ENCODE results near the gene SLC44A1. TPM values are rescaled to one million over a fixed set of nuclear protein-coding genes. Genes with fewer than 3 reads are reported as not detected.

Gene SLC44A1
- total and polyA plus RNA-seq, 2 of the 13 experiments (the other 11 are each of a cell fraction or from before 2014, with no cell fraction given) = 21.4 to 40.8 TPM

DNA sequence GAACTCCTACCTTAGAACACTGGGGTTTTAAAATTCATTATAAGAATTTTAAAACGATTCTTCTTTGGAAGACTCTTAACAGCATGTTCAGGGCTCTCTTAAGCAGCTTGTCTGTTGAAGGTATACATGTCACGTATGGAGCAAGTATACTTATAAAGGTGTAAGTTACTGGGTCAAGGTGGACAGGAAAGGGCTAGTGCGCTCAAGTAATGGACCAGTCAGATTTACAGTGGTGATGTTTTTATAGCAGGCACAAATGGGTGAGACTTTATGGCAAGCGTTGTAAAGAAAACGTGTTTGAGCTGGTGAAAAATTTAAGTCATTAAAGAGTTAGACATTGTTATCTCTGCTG, 7.9 kb downstream of the SLC44A1 start (continued):
- TF ChIP-seq, protein P1, sequence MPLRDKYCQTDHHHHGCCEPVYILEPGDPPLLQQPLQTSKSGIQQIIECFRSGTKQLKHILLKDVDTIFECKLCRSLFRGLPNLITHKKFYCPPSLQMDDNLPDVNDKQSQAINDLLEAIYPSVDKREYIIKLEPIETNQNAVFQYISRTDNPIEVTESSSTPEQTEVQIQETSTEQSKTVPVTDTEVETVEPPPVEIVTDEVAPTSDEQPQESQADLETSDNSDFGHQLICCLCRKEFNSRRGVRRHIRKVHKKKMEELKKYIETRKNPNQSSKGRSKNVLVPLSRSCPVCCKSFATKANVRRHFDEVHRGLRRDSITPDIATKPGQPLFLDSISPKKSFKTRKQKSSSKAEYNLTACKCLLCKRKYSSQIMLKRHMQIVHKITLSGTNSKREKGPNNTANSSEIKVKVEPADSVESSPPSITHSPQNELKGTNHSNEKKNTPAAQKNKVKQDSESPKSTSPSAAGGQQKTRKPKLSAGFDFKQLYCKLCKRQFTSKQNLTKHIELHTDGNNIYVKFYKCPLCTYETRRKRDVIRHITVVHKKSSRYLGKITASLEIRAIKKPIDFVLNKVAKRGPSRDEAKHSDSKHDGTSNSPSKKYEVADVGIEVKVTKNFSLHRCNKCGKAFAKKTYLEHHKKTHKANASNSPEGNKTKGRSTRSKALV (CRISPR knock-in tag; IDR thresholded peaks at IDR 0.05) = no peak
- TF ChIP-seq, protein P2, sequence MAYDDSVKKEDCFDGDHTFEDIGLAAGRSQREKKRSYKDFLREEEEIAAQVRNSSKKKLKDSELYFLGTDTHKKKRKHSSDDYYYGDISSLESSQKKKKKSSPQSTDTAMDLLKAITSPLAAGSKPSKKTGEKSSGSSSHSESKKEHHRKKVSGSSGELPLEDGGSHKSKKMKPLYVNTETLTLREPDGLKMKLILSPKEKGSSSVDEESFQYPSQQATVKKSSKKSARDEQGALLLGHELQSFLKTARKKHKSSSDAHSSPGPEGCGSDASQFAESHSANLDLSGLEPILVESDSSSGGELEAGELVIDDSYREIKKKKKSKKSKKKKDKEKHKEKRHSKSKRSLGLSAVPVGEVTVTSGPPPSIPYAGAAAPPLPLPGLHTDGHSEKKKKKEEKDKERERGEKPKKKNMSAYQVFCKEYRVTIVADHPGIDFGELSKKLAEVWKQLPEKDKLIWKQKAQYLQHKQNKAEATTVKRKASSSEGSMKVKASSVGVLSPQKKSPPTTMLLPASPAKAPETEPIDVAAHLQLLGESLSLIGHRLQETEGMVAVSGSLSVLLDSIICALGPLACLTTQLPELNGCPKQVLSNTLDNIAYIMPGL (CRISPR knock-in tag; IDR thresholded peaks at IDR 0.05; ENCODE audit: borderline replicate concordance in 1 of 2, low read depth in 1 of 2) = 0 out of 4 replicates have a peak, but pooled peaks of 1 of the 2 experiments have one; percentile 5
- TF ChIP-seq SAP130 (CRISPR knock-in tag; IDR thresholded peaks at IDR 0.05; ENCODE audit: low read depth) = no peak
- no peak for TF ChIP-seq NR2F6 (IDR thresholded peaks at IDR 0.05)
- TF ChIP-seq NR2F6 (CRISPR knock-in tag; IDR thresholded peaks at IDR 0.05) = 0 out of 2 replicates have a peak, but pooled peaks have one; percentile 4
- TF ChIP-seq, protein P3, sequence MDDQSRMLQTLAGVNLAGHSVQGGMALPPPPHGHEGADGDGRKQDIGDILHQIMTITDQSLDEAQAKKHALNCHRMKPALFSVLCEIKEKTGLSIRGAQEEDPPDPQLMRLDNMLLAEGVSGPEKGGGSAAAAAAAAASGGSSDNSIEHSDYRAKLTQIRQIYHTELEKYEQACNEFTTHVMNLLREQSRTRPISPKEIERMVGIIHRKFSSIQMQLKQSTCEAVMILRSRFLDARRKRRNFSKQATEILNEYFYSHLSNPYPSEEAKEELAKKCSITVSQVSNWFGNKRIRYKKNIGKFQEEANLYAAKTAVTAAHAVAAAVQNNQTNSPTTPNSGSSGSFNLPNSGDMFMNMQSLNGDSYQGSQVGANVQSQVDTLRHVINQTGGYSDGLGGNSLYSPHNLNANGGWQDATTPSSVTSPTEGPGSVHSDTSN (CRISPR knock-in tag; IDR thresholded peaks at IDR 0.05; ENCODE audit: borderline replicate concordance) = no peak
- no peak for TF ChIP-seq ZNF619 (CRISPR knock-in tag; IDR thresholded peaks at IDR 0.05)
- TF ChIP-seq, protein P4, sequence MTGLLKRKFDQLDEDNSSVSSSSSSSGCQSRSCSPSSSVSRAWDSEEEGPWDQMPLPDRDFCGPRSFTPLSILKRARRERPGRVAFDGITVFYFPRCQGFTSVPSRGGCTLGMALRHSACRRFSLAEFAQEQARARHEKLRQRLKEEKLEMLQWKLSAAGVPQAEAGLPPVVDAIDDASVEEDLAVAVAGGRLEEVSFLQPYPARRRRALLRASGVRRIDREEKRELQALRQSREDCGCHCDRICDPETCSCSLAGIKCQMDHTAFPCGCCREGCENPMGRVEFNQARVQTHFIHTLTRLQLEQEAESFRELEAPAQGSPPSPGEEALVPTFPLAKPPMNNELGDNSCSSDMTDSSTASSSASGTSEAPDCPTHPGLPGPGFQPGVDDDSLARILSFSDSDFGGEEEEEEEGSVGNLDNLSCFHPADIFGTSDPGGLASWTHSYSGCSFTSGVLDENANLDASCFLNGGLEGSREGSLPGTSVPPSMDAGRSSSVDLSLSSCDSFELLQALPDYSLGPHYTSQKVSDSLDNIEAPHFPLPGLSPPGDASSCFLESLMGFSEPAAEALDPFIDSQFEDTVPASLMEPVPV (CRISPR knock-in tag; IDR thresholded peaks at IDR 0.05) = no peak
- TF ChIP-seq ZFP36L1 (CRISPR knock-in tag; IDR thresholded peaks at IDR 0.05) = no peak
- no peak for TF ChIP-seq HHEX (CRISPR knock-in tag; IDR thresholded peaks at IDR 0.05)
- TF ChIP-seq, protein P5, sequence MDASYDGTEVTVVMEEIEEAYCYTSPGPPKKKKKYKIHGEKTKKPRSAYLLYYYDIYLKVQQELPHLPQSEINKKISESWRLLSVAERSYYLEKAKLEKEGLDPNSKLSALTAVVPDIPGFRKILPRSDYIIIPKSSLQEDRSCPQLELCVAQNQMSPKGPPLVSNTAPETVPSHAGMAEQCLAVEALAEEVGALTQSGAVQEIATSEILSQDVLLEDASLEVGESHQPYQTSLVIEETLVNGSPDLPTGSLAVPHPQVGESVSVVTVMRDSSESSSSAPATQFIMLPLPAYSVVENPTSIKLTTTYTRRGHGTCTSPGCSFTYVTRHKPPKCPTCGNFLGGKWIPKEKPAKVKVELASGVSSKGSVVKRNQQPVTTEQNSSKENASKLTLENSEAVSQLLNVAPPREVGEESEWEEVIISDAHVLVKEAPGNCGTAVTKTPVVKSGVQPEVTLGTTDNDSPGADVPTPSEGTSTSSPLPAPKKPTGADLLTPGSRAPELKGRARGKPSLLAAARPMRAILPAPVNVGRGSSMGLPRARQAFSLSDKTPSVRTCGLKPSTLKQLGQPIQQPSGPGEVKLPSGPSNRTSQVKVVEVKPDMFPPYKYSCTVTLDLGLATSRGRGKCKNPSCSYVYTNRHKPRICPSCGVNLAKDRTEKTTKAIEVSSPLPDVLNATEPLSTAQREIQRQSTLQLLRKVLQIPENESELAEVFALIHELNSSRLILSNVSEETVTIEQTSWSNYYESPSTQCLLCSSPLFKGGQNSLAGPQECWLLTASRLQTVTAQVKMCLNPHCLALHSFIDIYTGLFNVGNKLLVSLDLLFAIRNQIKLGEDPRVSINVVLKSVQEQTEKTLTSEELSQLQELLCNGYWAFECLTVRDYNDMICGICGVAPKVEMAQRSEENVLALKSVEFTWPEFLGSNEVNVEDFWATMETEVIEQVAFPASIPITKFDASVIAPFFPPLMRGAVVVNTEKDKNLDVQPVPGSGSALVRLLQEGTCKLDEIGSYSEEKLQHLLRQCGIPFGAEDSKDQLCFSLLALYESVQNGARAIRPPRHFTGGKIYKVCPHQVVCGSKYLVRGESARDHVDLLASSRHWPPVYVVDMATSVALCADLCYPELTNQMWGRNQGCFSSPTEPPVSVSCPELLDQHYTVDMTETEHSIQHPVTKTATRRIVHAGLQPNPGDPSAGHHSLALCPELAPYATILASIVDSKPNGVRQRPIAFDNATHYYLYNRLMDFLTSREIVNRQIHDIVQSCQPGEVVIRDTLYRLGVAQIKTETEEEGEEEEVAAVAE (CRISPR knock-in tag; IDR thresholded peaks at IDR 0.05; ENCODE audit: borderline replicate concordance) = no peak
- no peak for TF ChIP-seq ZNF841 (CRISPR knock-in tag; IDR thresholded peaks at IDR 0.05; ENCODE audit: borderline replicate concordance)
- TF ChIP-seq, protein P6, sequence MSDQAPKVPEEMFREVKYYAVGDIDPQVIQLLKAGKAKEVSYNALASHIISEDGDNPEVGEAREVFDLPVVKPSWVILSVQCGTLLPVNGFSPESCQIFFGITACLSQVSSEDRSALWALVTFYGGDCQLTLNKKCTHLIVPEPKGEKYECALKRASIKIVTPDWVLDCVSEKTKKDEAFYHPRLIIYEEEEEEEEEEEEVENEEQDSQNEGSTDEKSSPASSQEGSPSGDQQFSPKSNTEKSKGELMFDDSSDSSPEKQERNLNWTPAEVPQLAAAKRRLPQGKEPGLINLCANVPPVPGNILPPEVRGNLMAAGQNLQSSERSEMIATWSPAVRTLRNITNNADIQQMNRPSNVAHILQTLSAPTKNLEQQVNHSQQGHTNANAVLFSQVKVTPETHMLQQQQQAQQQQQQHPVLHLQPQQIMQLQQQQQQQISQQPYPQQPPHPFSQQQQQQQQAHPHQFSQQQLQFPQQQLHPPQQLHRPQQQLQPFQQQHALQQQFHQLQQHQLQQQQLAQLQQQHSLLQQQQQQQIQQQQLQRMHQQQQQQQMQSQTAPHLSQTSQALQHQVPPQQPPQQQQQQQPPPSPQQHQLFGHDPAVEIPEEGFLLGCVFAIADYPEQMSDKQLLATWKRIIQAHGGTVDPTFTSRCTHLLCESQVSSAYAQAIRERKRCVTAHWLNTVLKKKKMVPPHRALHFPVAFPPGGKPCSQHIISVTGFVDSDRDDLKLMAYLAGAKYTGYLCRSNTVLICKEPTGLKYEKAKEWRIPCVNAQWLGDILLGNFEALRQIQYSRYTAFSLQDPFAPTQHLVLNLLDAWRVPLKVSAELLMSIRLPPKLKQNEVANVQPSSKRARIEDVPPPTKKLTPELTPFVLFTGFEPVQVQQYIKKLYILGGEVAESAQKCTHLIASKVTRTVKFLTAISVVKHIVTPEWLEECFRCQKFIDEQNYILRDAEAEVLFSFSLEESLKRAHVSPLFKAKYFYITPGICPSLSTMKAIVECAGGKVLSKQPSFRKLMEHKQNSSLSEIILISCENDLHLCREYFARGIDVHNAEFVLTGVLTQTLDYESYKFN (CRISPR knock-in tag; conservative IDR thresholded peaks at IDR 0.05) = 0 out of 2 replicates have a peak, but pooled peaks have one; percentile 2
